Activated B cell treated with CpG ODN at 0.5 μM for 24 hours (primary cell): Measurements from ENCODE around the gene CORO7. TPM values are rescaled to one million over a fixed set of nuclear protein-coding genes. Genes with fewer than 3 reads are reported as not detected.

Experiments used
- ATAC-seq: fragments of 200-7000 bp; cut with Tn5 transposase; one replicate; pipeline ENCODE4 v1.10.0; 2021; ENCODE audit warnings: low read depth, mild to moderate bottlenecking, moderate library complexity
- CTCF ChIA-PET: fragments of 350-600 bp; sonication (Branson Sonifier 250); formaldehyde crosslinking; loops from one replicate; lab custom pipeline; 2021; ENCODE audit warnings: antibody characterized with exemption; lab: Charles Lee
- POLR2A ChIA-PET: fragments of 350-600 bp; sonication (Branson Sonifier 250); formaldehyde crosslinking; loops from one replicate; lab custom pipeline; 2021; ENCODE audit warnings: antibody characterized with exemption; lab: Charles Lee
- DNase-seq: peaks from one replicate; pipeline ENCODE4 v3.0.0; 2022
- H3K27ac Mint-ChIP-seq: one replicate; pipeline ENCODE4 v1.8.0; 2020; ENCODE audit warnings: mixed read lengths
- H3K27me3 Mint-ChIP-seq: one replicate; pipeline ENCODE4 v1.8.0; 2021; ENCODE audit warnings: mixed read lengths
- H3K36me3 Mint-ChIP-seq: one replicate; pipeline ENCODE4 v1.8.0; 2021; ENCODE audit warnings: low read depth, mixed read lengths
- H3K4me1 Mint-ChIP-seq: one replicate; pipeline ENCODE4 v1.8.0; 2021; ENCODE audit warnings: mixed read lengths
- H3K4me3 Mint-ChIP-seq: one replicate; pipeline ENCODE4 v1.8.0; 2020; ENCODE audit warnings: mild to moderate bottlenecking, mixed read lengths
- H3K9me3 Mint-ChIP-seq: one replicate; pipeline ENCODE4 v1.8.0; 2020; ENCODE audit warnings: mixed read lengths
- CTCF ChIP-seq: fragments of 200-600 bp; IDR thresholded peaks from one replicate; pipeline ENCODE4 v1.8.0; 2022; ENCODE audit warnings: antibody characterized with exemption, mild to moderate bottlenecking
- intact Hi-C: fragments of 100-400 bp; cut with micrococcal nuclease; formaldehyde crosslinking; loops from one replicate; pipeline ENCODE4 v1.15.1; 2024
- total RNA-seq: library from RNA; stranded (reverse); gene quantifications from 2 replicates; pipeline ENCODE4 v1.2.3, GENCODE V29; 2022

CORO7 gene
- total RNA-seq, 1 donor from 2014 or later, result 86.6 TPM

- Mint-ChIP-seq H3K27me3 (no peaks in the 10 kb centered on the region), H3K27ac (no peak overlapping the region), H3K36me3 (peaks cover 47% of the 10 kb centered on the region), H3K4me1 (no peaks in the 10 kb centered on the region), H3K4me3 (no peak overlapping the region), H3K9me3 (no peaks in the 10 kb centered on the region)
- ChIA-PET POLR2A (no interaction called here), CTCF (no interaction called here)
- ATAC-seq (no peak), DNase-seq (no peak)
- intact Hi-C loops, result no loop called here
- TF ChIP-seq CTCF, result no peak
Measured at GRCh38 chr16:4387781-4388180, 28.6 kb downstream of the CORO7 start.

GRCh38 chr16:4386951-4387565 lies 29.3 kb downstream of the CORO7 start:
- intact Hi-C loops, result no loop called here
- Mint-ChIP-seq H3K36me3 (peaks cover 46% of the 10 kb centered on the region), H3K27me3 (no peaks in the 10 kb centered on the region), H3K4me3 (no peak overlapping the region), H3K4me1 (no peaks in the 10 kb centered on the region), H3K27ac (no peak overlapping the region), H3K9me3 (no peaks in the 10 kb centered on the region)
- DNase-seq, result no peak
- no peak for ATAC-seq
- ChIA-PET POLR2A (no interaction called here), CTCF (no interaction called here)
- no peak for TF ChIP-seq CTCF

GRCh38 chr16:4386451-4386805 lies 30.0 kb downstream of the CORO7 start:
- ChIA-PET CTCF (interaction anchor here (0.6 kb wide), 1 partner anchor 16 kb away, joined by 3 read pairs; no protein-coding TSS in a partner anchor), POLR2A (no interaction called here)
- Mint-ChIP-seq H3K4me3 (no peak overlapping the region), H3K27me3 (no peaks in the 10 kb centered on the region), H3K27ac (no peak overlapping the region), H3K36me3 (peaks cover 48% of the 10 kb centered on the region), H3K4me1 (no peaks in the 10 kb centered on the region), H3K9me3 (no peaks in the 10 kb centered on the region)
- intact Hi-C loops, result no loop called here
- ATAC-seq, result no peak
- no peak for DNase-seq
- TF ChIP-seq CTCF, result no peak

- no peak for DNase-seq
- Mint-ChIP-seq H3K4me3 (no peak overlapping the region), H3K36me3 (peaks cover 49% of the 10 kb centered on the region), H3K27ac (no peak overlapping the region), H3K4me1 (no peaks in the 10 kb centered on the region), H3K9me3 (no peaks in the 10 kb centered on the region), H3K27me3 (no peaks in the 10 kb centered on the region)
- CTCF ChIA-PET, result interaction anchor here (0.6 kb wide), 1 partner anchor 17 kb away, joined by 3 read pairs; no protein-coding TSS in a partner anchor
- no peak for TF ChIP-seq CTCF
- POLR2A ChIA-PET, result no interaction called here
- ATAC-seq, result no peak
- intact Hi-C loops, result no loop called here
Measured at GRCh38 chr16:4385789-4386450, 30.5 kb downstream of the CORO7 start.

GRCh38 chr16:4385066-4385788 lies 31.2 kb downstream of the CORO7 start:
- Mint-ChIP-seq H3K4me3 (no peak overlapping the region), H3K9me3 (no peaks in the 10 kb centered on the region), H3K27ac (no peak overlapping the region), H3K4me1 (no peaks in the 10 kb centered on the region), H3K36me3 (peaks cover 49% of the 10 kb centered on the region), H3K27me3 (no peaks in the 10 kb centered on the region)
- POLR2A ChIA-PET, result no interaction called here
- no peak for TF ChIP-seq CTCF
- no peak for ATAC-seq
- CTCF ChIA-PET, result no interaction called here
- intact Hi-C loops, result no loop called here
- no peak for DNase-seq
